Measurements from ENCODE around the gene FBXL17.

The FBXL17 gene

DNA sequence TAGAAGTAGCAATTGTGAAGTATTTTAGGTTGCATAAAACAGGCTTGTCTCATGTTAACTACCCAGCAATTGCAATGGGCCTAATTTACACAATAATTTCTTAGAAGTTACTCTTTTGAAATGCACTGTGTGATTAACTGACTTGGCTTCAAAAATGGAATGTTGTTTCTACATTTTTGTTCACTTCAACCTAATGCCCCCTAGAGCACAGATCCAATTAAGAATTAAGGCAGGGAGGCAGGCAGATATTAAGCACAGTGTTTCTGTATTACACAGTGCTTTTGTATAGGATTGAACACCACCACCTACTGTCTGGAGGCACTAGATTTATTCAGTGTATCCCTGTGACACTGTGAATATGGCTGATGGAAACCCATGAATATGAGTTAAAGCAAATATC, 302.1 kb downstream of the FBXL17 start:
- peak; percentile 11 to 14 for DNase-seq (ENCODE audit: low read depth in 2 of 2)

DNA sequence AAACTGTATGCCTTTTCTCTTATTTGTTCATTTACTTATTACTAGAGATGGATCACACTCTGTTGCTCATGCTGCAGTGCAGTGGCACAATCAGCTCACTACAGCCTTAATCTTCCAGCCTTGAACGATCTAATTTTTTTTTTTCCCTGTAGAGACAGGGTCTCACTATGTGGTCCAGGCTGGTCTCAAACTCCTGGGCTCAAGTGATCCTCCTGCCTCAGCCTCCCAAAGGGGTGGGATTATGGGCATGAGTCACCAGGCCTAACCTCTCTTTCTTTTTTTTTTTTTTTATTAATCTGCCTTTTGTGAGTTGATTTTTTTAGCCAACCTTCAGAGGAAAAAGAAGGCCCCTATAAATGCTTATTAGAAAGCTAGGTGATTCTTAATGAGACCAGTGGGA, 303.0 kb downstream of the FBXL17 start:
- no peak for TF ChIP-seq CTCF (IDR thresholded peaks at IDR 0.05; ENCODE audit: low read depth, low read length)
- no peak overlapping the region for H3K4me3 ChIP-seq (replicated peaks in 1 of 2; ENCODE audit: low read depth in 2 of 2, low read length in 2 of 2)
- DNase-seq (ENCODE audit: low read depth in 2 of 2), result no peak

More for the DNA sequence above, 302.1 kb downstream of the FBXL17 start:
- no peak overlapping the region for H3K4me3 ChIP-seq (replicated peaks in 1 of 2; ENCODE audit: low read depth in 2 of 2, low read length in 2 of 2)
- no peak for TF ChIP-seq CTCF (IDR thresholded peaks at IDR 0.05; ENCODE audit: low read depth, low read length)

DNA sequence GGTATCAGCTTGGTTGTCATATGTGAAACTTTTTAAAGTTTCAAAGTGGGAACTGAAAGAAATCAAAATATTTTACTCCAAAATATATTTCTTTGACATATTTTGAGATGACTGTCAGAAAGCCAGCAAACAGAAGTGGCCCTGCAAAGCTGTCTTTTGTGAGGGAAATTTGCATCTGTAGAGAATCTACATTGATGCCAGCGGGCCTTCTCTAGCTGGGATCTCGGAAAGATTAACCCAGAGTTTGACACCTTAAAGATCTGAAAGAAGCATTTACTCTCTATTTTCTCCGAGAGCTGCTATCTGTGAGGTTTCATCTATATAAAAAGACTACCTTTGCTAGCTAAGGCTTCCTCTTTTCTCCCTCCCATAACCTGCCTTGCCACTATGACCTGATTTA, 303.6 kb downstream of the FBXL17 start:
- no peak for DNase-seq (ENCODE audit: low read depth in 2 of 2)
- no peak overlapping the region for H3K4me3 ChIP-seq (replicated peaks in 1 of 2; ENCODE audit: low read depth in 2 of 2, low read length in 2 of 2)
- no peak for TF ChIP-seq CTCF (IDR thresholded peaks at IDR 0.05; ENCODE audit: low read depth, low read length)

DNA sequence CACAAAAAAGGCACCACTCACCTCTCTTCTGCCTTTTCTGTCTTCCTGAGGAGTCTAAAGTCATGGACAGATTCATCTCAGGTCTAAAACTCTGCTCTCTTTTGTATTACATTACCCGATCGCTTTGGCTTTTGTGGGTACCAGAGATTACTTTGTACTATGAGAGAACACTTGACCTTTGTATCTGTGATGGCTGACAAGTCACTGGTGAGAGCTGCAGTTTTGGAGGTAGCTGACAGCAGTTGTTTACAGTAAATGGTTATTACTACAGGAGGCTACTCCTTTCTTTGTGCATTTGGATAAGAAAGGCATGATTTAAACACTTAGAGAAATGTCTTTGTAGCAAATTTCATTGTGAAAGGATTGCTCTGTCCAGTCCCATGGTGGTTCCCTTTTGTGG, 307.3 kb downstream of the FBXL17 start:
- DNase-seq (ENCODE audit: low read depth in 2 of 2), result no peak
- H3K4me3 ChIP-seq (replicated peaks in 1 of 2; ENCODE audit: low read depth in 2 of 2, low read length in 2 of 2), result no peak overlapping the region
- no peak for TF ChIP-seq CTCF (IDR thresholded peaks at IDR 0.05; ENCODE audit: low read depth, low read length)

DNA sequence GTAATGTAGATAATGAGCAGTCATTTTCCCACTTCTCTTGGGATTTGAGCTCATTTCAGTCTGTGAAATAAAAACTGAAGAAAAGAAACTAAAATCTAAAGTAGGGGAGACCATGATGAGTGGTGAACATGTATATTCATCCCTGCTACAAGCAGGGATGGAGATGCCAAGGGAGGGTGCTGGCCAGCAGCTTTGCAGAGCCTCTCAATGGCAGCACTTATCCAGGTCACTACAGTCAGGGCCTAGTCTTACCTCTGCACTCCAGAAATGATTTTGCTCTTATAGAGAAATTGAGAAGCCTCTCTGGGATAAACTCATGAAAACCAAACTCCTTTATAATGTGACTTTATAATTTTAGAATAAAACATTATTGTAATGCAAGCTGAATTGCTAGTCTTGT, 317.6 kb downstream of the FBXL17 start:
- DNase-seq (ENCODE audit: low read depth in 2 of 2), result no peak
- no peak for TF ChIP-seq CTCF (IDR thresholded peaks at IDR 0.05; ENCODE audit: low read depth, low read length)

DNA sequence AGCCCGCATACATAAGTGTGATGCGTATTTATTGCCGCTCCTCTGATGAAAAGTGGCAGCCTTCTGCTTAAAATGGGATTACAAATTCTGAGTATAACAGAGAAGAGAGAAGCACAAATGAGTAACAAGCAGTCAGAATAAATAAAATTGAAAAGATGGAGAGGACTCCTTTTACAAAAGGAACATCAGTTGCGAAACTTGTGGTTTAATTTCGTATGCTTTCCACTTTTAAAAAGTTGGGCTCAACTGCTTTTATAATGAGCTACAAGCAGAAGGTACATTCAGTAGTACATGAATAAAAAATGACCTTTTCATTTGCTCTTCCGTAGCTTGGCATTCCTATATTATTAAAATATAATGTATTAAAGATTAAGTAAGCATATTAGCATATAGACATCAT, 320.0 kb downstream of the FBXL17 start:
- H3K4me3 ChIP-seq (replicated peaks in 1 of 2; ENCODE audit: low read depth in 2 of 2, low read length in 2 of 2), result no peak overlapping the region

More for the DNA sequence above, 317.6 kb downstream of the FBXL17 start:
- H3K4me3 ChIP-seq (replicated peaks in 1 of 2; ENCODE audit: low read depth in 2 of 2, low read length in 2 of 2), result no peak overlapping the region

More for the DNA sequence above, 320.0 kb downstream of the FBXL17 start:
- peak; percentile 6 to 16 for DNase-seq (ENCODE audit: low read depth in 2 of 2)
- no peak for TF ChIP-seq CTCF (IDR thresholded peaks at IDR 0.05; ENCODE audit: low read depth, low read length)

All from cardiac fibroblast (primary cell).